ENCODE results near the gene NRF1. TPM values are rescaled to one million over a fixed set of nuclear protein-coding genes. Genes with fewer than 3 reads are reported as not detected.
A peak's percentile ranks its signal among the peaks of the same experiment; 100 is the strongest.

The NRF1 gene
- total RNA-seq, 1 donor from 2014 or later = 8.7 TPM

- no peak for DNase-seq
- intact Hi-C loops (cut with micrococcal nuclease) = no loop called here
- ATAC-seq = no peak
Measured at GRCh38 chr7:129774359-129774758, 162.8 kb downstream of the NRF1 start.

DNA sequence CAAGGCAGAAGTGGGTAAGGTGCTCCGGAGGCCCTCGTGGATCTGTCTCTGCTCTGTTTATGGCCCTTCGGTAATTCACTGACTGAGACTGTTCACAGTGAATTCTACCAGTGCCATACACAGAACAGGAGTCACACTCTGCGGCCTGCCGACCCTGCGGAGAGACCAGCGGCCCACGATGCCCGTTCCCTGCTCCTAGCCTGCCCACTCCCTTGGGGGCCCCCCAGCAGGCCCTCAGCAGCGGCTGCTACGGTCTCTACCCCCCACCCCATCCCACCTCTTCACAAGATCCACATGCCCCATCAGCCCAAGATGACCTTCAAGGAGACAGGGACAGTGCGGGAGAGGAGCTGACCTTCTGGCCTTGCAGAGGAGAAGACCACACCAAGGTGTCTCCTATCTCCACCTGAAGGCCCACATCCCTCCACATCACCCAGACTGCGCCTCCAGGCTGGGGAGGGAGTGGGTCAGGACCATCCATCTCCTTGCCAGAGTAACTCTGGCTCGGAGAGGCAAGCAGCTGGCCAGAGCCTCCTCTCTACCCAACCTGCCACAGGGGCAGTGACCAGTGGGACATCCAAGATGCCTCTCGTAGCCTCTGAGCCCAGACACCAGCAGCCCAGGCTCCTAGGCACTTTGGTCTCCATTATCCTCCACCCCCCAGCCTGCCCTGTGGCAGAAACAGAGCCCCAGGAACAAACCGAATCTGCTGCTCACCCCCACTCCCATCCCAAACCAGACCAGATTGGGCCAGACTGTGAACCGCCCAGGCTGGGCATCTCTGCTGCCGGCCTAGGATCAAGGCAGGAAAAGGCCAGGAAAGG is 163.6 kb downstream of the NRF1 start:
- intact Hi-C loops (cut with micrococcal nuclease) = no loop called here
- ATAC-seq (no peak), DNase-seq (no peak)

DNA sequence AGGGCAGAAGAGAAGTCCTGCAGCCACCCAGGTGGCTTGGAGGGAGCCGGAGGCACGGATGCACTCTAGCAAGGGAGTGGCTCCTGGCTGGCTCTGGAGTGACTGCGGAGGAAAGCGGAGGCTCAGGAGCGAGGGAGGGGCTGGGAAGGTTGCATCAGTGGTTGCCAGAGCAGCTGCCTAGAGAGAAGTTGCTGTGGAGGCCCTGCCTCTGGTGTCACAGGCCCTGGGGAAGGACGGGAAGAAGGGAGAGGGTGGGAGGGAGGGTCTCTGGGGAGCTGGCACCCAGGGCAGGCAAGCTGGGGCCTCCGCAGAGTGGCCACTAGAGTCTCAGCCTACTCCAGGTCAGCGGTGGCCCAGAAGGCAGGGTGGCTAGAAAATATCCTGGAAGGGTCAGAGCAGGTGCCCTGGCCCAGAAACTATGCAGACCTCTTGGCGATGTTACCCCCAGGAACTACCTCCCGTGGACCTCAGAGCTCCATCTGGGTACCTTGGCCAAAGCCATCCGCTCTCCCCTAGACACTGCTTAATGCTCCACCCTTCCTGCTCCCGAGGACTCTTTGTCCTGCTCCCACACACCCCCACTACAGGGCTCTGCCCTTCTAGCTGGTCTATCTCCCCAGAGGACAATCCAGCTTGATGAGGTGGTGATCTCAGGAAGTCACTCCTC is 164.3 kb downstream of the NRF1 start:
- no peak for ATAC-seq
- intact Hi-C loops (cut with micrococcal nuclease) = no loop called here
- no peak for DNase-seq

GRCh38 chr7:129776362-129776722 is 164.8 kb downstream of the NRF1 start:
- no peak for ATAC-seq
- DNase-seq = no peak
- intact Hi-C loops (cut with micrococcal nuclease) = no loop called here

DNA sequence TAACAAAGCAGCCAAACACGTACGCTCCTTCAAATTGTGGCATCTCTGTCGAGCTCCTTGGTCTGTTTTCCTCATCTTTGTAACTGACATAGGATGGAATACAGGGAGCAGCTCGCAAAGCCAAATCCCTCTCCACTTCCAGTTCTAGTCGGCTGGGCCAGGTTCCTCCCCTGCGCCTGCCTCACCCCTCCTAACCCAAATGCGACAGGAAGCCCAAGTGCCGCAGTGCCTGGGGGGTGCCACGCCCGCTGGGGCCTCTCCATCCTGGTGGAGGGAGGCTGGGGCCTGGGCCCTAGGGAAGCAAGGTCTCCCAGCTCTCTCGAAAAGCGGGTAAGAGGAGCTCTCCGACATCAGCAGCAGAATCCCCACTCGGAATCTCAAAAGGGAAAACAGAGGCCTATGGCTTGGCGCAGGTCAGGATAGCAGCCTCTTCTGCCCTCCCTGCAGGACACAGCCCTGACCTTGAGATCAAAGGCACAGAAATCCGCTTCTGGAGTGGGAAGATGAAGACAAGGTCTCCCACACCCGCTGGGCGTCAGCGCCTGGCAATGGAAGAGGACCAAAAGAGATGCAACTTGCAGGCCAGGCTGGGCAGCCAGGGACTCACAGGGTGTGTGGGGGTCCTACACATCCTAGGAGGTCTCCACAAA is 165.8 kb downstream of the NRF1 start:
- intact Hi-C loops (cut with micrococcal nuclease) = no loop called here
- DNase-seq = no peak
- ATAC-seq = no peak

GRCh38 chr7:129777993-129778769 is 166.7 kb downstream of the NRF1 start:
- ATAC-seq (no peak), DNase-seq (no peak)
- intact Hi-C loops (cut with micrococcal nuclease) = no loop called here

- ATAC-seq (no peak), DNase-seq (no peak)
- intact Hi-C loops (cut with micrococcal nuclease) = no loop called here
Measured at GRCh38 chr7:129778770-129779601, 167.5 kb downstream of the NRF1 start.

GRCh38 chr7:129779602-129780256 is 168.2 kb downstream of the NRF1 start:
- DNase-seq (peak; percentile 31), ATAC-seq (peak; percentile 21)
- intact Hi-C loops (cut with micrococcal nuclease) = no loop called here

- ATAC-seq (peak; percentile 30), DNase-seq (peak; percentile 37)
- intact Hi-C loops (cut with micrococcal nuclease) = no loop called here
Measured at GRCh38 chr7:129780257-129780973, 168.9 kb downstream of the NRF1 start.

- ATAC-seq (no peak), DNase-seq (no peak)
- intact Hi-C loops (cut with micrococcal nuclease) = no loop called here
Measured at GRCh38 chr7:129780974-129781927, 169.7 kb downstream of the NRF1 start.

DNA sequence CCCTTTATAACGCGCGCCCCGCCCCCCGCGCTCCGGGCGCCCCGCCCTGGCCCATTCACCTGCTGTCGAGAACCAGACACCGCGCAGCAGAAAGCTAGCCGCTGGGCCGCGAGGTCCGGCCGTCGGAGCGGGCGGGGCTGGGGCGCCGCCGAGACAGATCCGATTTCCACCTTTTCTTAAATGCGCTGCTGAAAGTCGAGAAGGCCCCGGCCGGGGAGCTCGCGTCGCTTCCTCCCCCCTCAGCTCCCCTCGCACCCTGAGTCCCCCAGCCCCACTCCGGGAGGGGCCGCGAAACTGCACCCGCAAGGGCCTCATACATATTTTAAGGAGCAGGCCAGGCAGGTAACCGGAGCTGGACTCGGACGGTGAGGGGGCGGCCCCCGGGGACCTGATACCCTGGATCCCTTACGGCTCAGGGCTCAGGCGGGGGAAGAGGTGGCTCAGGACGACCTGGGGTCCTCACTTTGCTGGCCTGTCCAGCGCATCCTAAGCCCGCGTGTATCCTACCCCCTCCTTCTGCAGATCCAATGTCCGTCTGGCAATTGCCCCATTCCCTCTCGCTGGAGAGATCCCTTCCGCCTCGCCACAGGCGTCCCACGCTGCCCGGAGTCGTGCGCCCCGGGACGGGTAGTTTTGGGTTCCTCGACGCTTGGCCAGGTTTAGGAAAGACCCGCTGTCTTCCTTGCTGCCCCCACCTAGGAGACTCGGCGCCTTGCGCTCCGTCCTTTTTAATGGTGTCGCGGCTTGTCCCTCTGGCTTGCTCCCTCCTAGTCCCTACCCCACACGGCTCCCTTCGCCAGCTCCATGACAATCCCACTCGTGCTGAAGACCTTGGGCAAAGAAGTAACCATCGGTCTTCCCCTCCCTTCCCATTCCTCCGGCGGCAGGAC is 170.7 kb downstream of the NRF1 start:
- intact Hi-C loops (cut with micrococcal nuclease) = no loop called here
- ATAC-seq (no peak), DNase-seq (no peak)

DNA sequence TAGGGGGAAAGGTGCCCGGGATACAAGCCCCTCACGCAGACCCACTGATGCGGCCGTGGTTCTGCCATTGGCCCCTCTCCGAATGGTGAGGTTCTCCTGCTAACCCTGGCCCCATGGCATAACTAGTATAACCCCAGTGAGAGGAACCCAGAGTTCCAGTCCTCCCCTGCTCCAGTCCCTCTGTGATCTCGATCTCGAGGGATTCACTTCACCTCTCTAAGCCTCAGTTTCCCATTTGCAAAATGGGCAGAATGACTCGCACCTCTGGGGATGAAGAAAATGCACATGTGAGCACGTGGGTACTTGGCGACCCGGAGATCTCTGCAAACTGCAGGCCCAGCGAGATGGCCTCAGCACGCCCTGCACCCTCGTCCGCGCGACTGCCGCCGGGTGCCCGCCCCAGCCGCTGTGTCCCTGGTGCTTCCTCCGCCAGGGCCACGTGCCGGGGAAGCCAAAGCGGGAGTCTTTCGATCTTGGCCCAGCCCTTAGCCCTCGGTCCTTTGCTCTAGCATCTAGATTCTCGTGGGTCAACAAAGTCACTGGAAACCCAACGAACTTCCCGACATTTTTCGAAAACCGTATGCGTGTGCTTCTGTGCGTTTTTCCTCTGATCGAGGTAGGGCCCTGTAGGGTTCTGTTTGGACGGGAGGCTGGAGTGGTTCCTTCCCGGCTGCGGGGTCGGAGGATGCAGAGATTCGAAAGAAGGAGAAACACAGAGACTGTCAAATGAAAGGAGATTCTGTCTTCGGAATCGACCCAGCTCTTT is 171.5 kb downstream of the NRF1 start:
- no peak for DNase-seq
- ATAC-seq = no peak
- intact Hi-C loops (cut with micrococcal nuclease) = no loop called here

DNA sequence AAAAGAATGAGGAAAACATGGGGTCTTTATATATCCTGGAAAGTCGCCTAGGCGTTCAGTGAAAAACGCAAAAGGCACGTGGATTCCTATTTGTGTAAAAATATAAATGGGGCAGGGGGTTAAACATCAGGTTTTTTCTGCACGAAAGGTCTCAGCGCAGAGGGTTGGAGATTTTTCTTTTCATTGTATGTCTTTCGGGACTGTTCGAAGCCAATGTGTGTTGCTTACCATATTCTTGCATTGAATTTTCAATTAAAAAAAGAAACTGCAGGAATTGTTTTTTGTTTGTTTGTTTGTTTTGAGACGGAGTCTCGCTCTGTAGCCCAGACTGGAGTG is 172.0 kb downstream of the NRF1 start:
- no peak for DNase-seq
- ATAC-seq = no peak
- intact Hi-C loops (cut with micrococcal nuclease) = no loop called here

GRCh38 chr7:129784437-129784782 is 172.9 kb downstream of the NRF1 start:
- intact Hi-C loops (cut with micrococcal nuclease) = no loop called here
- DNase-seq (no peak), ATAC-seq (no peak)
